Measurements from ENCODE around the gene UGT1A4.

- TF ChIP-seq CTCF (IDR thresholded peaks at IDR 0.05): no peak
- no peak for TF ChIP-seq EP300 (IDR thresholded peaks at IDR 0.05)
Observed at GRCh38 chr2:233692648-233693047, 25.9 kb upstream of the UGT1A4 start, which contains the start of gene UGT1A6.
